Endothelial cell (in vitro differentiated cells): ENCODE results near the gene PTPRD. TPM values are rescaled to one million over a fixed set of nuclear protein-coding genes. Genes with fewer than 3 reads are reported as not detected.

Experiments
- DNase-seq: peaks from one replicate; pipeline ENCODE4 v3.0.0; 2021; ENCODE audit warnings: low spot score
- H3K27ac Mint-ChIP-seq: one replicate; pipeline ENCODE4 v1.8.0; 2021; ENCODE audit warnings: mixed read lengths, inconsistent platforms; ENCODE audit not compliant: unreplicated experiment
- H3K27me3 Mint-ChIP-seq: one replicate; pipeline ENCODE4 v1.8.0; 2021; ENCODE audit warnings: mild to moderate bottlenecking, moderate library complexity, mixed read lengths, inconsistent platforms; ENCODE audit not compliant: unreplicated experiment
- H3K36me3 Mint-ChIP-seq: one replicate; pipeline ENCODE4 v1.8.0; 2021; ENCODE audit warnings: mild to moderate bottlenecking, low read depth, mixed read lengths, inconsistent platforms; ENCODE audit not compliant: unreplicated experiment
- H3K4me1 Mint-ChIP-seq: one replicate; pipeline ENCODE4 v1.8.0; 2021; ENCODE audit warnings: mild to moderate bottlenecking, mixed read lengths, inconsistent platforms; ENCODE audit not compliant: unreplicated experiment
- H3K4me3 Mint-ChIP-seq: one replicate; pipeline ENCODE4 v1.8.0; 2021; ENCODE audit warnings: mild to moderate bottlenecking, mixed read lengths, inconsistent platforms; ENCODE audit not compliant: unreplicated experiment
- H3K9me3 Mint-ChIP-seq: one replicate; pipeline ENCODE4 v1.8.0; 2021; ENCODE audit warnings: mixed read lengths, inconsistent platforms; ENCODE audit not compliant: unreplicated experiment
- total RNA-seq: library from RNA; stranded (reverse); fragmentation: NEBNext Ultra II Directional; extraction: Animal tissue kit (Norgen Biotek cat#: 25700); gene quantifications from one replicate; pipeline ENCODE4 v1.2.1, GENCODE V29; 2021; ENCODE audit not compliant: unreplicated experiment
- TF ChIP-seq, protein P1 (sequence below): fragments of 200-600 bp; sonication (generic); IDR thresholded peaks from one replicate; pipeline ENCODE4 v1.5.0; 2021; ENCODE audit warnings: antibody characterized with exemption; ENCODE audit not compliant: unreplicated experiment

PTPRD gene
- total RNA-seq, 1 donor from 2014 or later, result 47.8 TPM

DNA sequence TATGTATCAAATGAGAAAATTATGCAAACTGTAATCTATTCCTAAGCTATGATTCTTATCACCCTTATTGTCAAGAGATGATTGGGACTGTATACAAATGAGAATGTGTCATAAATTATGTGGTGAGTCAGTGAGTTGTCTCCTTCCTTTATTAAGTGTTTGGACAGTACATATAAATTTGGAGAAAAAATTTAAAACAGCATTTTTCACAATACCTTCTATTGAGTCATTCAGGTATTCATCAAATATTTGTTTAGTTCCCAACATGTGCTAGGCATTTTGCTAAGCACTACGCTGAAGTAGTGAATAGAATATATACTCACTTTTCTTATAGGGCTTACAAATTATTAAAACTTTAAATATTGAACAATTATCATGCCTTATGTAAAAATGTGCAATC is 36.3 kb upstream of the PTPRD start:
- no peaks in the 10 kb centered on the region for H3K4me1 Mint-ChIP-seq
- DNase-seq, result no peak
- no peaks in the 10 kb centered on the region for H3K9me3 Mint-ChIP-seq
- H3K36me3 Mint-ChIP-seq, result no peaks in the 10 kb centered on the region
- no peak overlapping the region for H3K4me3 Mint-ChIP-seq
- no peak overlapping the region for H3K27ac Mint-ChIP-seq
- H3K27me3 Mint-ChIP-seq, result no peaks in the 10 kb centered on the region
- TF ChIP-seq, protein P1, sequence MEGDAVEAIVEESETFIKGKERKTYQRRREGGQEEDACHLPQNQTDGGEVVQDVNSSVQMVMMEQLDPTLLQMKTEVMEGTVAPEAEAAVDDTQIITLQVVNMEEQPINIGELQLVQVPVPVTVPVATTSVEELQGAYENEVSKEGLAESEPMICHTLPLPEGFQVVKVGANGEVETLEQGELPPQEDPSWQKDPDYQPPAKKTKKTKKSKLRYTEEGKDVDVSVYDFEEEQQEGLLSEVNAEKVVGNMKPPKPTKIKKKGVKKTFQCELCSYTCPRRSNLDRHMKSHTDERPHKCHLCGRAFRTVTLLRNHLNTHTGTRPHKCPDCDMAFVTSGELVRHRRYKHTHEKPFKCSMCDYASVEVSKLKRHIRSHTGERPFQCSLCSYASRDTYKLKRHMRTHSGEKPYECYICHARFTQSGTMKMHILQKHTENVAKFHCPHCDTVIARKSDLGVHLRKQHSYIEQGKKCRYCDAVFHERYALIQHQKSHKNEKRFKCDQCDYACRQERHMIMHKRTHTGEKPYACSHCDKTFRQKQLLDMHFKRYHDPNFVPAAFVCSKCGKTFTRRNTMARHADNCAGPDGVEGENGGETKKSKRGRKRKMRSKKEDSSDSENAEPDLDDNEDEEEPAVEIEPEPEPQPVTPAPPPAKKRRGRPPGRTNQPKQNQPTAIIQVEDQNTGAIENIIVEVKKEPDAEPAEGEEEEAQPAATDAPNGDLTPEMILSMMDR, result no peak

DNA sequence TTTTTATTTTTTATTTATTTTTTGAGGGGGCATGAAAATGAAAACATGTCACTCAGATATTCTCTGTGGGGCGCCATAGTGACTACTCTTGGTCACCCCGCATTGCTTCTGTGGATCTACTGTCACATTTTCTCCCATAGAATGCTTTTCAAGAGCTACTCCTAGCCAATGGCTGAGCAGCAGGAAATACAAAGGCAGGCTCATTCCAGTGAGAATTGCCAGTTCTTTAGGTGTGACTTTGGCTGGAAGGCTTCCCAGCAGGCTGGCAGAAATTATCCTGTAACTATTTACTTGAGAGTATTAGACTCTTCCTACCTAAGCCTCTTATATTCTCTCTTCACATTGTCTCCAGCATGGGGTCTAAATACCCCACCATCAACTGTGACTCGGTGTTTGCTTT is 21.0 kb upstream of the PTPRD start:
- Mint-ChIP-seq H3K27ac (no peak overlapping the region), H3K4me1 (no peaks in the 10 kb centered on the region), H3K9me3 (no peaks in the 10 kb centered on the region), H3K36me3 (no peaks in the 10 kb centered on the region), H3K27me3 (no peaks in the 10 kb centered on the region), H3K4me3 (no peak overlapping the region)
- TF ChIP-seq, protein P1, result no peak
- no peak for DNase-seq

DNA sequence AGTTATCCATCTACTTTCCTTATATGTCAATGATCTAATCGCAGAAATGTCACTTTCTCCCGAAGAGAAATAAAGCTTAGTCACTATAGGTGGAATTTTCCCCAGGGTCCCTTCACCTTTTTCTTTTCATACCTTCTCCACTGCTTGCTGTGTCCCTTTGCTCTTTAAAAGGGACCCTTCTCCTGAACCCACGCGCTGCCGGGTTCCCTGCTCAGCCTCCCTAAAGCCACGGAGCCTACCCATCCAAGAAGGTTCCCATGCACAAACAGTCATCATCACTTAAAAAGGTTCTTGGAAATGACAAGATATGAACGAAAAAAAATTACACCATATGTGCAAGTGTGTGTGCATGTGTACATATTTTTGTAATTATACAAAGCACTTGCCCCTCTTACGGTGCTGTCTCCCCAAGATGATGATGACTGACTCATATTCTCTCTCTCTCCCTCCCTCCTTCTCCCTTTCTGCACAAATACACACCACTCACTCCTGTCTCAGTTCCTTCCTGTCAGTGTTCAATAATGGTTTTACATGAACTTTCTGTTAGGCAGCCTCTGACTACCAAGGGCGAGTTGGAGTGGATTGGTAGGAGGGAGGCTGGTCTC is 1.5 kb upstream of the PTPRD start:
- Mint-ChIP-seq H3K27me3 (peaks cover 7% of the 10 kb centered on the region), H3K4me1 (peaks cover 4% of the 10 kb centered on the region), H3K4me3 (no peak overlapping the region), H3K36me3 (no peaks in the 10 kb centered on the region), H3K9me3 (no peaks in the 10 kb centered on the region), H3K27ac (no peak overlapping the region)
- TF ChIP-seq, protein P1, result no peak
- no peak for DNase-seq

DNA sequence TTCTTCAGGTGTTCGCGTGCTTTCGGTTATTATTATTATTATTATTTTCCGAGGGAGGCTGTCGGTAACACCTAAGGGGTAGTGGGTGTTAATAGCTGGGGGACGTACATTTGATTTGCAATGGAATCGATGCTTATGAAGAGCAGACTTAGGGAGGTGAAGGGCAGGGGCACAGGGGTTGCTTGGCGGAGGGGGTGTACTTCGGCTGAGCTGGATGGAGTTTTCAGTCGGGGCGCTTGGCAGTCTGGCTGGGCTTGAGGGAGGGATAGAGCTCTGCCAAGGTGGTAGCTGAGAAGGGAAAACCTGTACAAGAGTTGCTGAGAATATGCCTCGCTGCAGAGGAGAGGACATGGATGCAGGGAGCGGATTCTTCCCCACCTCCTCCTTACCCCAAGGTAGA is 617 bp upstream of the PTPRD start:
- TF ChIP-seq, protein P1, result no peak
- H3K36me3 Mint-ChIP-seq, result no peaks in the 10 kb centered on the region
- peaks cover 4% of the 10 kb centered on the region for H3K4me1 Mint-ChIP-seq
- DNase-seq, result no peak
- no peak overlapping the region for H3K27ac Mint-ChIP-seq
- H3K4me3 Mint-ChIP-seq, result peak overlapping the region; percentile 87
- H3K9me3 Mint-ChIP-seq, result no peaks in the 10 kb centered on the region
- peaks cover 7% of the 10 kb centered on the region for H3K27me3 Mint-ChIP-seq

DNA sequence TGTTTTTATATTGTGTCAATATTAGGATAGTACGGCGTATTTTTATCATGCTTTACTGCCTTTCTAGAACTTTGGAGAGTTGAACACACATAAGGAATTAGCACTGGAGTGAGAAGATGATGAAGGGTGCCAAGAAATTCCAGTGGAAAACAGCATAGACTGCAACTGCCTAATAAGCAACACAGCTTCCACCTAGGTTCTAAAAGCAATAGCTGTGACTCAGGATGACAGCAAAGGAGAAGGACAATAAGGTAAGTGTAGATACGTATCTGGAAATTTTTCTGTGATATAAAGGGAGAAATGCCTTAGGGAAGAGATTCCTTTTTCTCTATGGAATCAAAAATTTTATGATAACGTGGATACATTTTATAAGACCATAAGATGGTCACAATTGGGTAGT is 7.4 kb downstream of the PTPRD start:
- no peak overlapping the region for H3K4me3 Mint-ChIP-seq

More for the DNA sequence above, 7.4 kb downstream of the PTPRD start:
- no peaks in the 10 kb centered on the region for H3K36me3 Mint-ChIP-seq
- no peak for DNase-seq
- no peak overlapping the region for H3K27ac Mint-ChIP-seq
- no peaks in the 10 kb centered on the region for H3K27me3 Mint-ChIP-seq
- TF ChIP-seq, protein P1, result no peak
- no peaks in the 10 kb centered on the region for H3K4me1 Mint-ChIP-seq
- no peaks in the 10 kb centered on the region for H3K9me3 Mint-ChIP-seq
